Heart right ventricle (tissue), 16 donors: ENCODE data around the gene OR5B2. TPM values are rescaled to one million over a fixed set of nuclear protein-coding genes. Genes with fewer than 3 reads are reported as not detected.

Source experiments
- ATAC-seq, 8 donors: fragments of 200-7000 bp; cut with Tn5 transposase; one replicate each; pipeline ENCODE4 v1.9.1; 2020; ENCODE audit warnings: mild to moderate bottlenecking in 8 of 8, moderate library complexity in 8 of 8, moderate number of reproducible peaks in 1 of 8
- DNase-seq, 2 donors: peaks; one replicate each; pipeline ENCODE4 v3.0.0-alpha.2; 2020
- H3K27ac ChIP-seq, 10 donors: fragments of 200-600 bp; sonication (generic) in 2 of 10; one replicate each; pipeline versions ENCODE4 v1.5.0 to v1.8.0; 2020 to 2022; ENCODE audit warnings: mild to moderate bottlenecking in 3 of 10
- H3K27me3 ChIP-seq, 7 donors: fragments of 200-600 bp; one replicate each; pipeline ENCODE4 v1.8.0; 2021 to 2022; ENCODE audit warnings: mild to moderate bottlenecking in 2 of 7
- H3K36me3 ChIP-seq, 9 donors: fragments of 200-600 bp; sonication (generic) in 1 of 9; one replicate each; pipeline versions ENCODE4 v1.5.0 to v1.8.0; 2020 to 2022; ENCODE audit warnings: mild to moderate bottlenecking in 2 of 9
- H3K4me1 ChIP-seq, 9 donors: fragments of 200-600 bp; sonication (generic) in 1 of 9; one replicate each; pipeline versions ENCODE4 v1.5.0 to v1.8.0; 2020 to 2022; ENCODE audit warnings: mild to moderate bottlenecking in 4 of 9
- H3K4me3 ChIP-seq, 10 donors: fragments of 200-600 bp; sonication (generic) in 2 of 10; one replicate each; pipeline versions ENCODE4 v1.5.0 to v1.8.0; 2020 to 2022; ENCODE audit warnings: mild to moderate bottlenecking in 7 of 10, moderate library complexity in 2 of 10
- H3K9me3 ChIP-seq, 11 donors: fragments of 200-600 bp in 10 of 11; sonication (generic) in 2 of 11; one replicate each; pipeline versions ENCODE4 v1.5.0 to v1.8.0; 2013 to 2022; ENCODE audit warnings: mild to moderate bottlenecking in 2 of 11, control low read depth in 1 of 11, moderate library complexity in 1 of 11
- WGBS, 2 donors: extraction: QIAGEN DNeasy Blood & Tissue Kit; methylation state at CpG; one replicate each; pipeline ENCODE4 v1.1.7; 2013; ENCODE audit warnings: inconsistent platforms in 1 of 2; 5-methylcytosine and 5-hydroxymethylcytosine counted together
- intact Hi-C, 10 donors: fragments of 100-400 bp; cut with DNase I; formaldehyde crosslinking; loops; one replicate each; pipeline versions ENCODE4 v1.11.1 to v1.14.2; 2022
- polyA plus RNA-seq, 2 donors: library from polyadenylated mRNA; stranded (reverse); fragments of 200-250 nt; gene quantifications; one replicate each; pipeline ENCODE4 v1.2.3, GENCODE V29; 2013
- total RNA-seq, 10 donors: library from RNA; stranded (reverse); fragmentation: NEBNext Ultra II Directional in 3 of 10; extraction: Animal tissue kit (Norgen Biotek cat#: 25700) in 3 of 10; gene quantifications; one replicate each; pipeline versions ENCODE4 v1.2.1 to v1.2.4, GENCODE V29; 2021 to 2023
- TF ChIP-seq, protein P1 (sequence below), 9 donors: fragments of 200-600 bp; sonication (generic) in 2 of 9; IDR thresholded peaks; one replicate each; pipeline versions ENCODE4 v1.5.0 to v1.8.0; 2021 to 2022; ENCODE audit warnings: antibody characterized with exemption in 9 of 9, mild to moderate bottlenecking in 5 of 9, moderate library complexity in 1 of 9
- donor health status: Arrhythmogenic right ventricular cardiomyopathy.
- donor health status: ischemic (EF 13 %, LVEDD 7.1; RV severe dilation, severe dysfunction).
- donor health status: healthy with polysubstance abuse.
- donor health status: DM: no; HTN: yes; CAD: no.
- donor health status: DM: no; HTN: no; CAD: no.
- donor health status: ischemic (EF 25% LVEDD 6.9; RV normal size, moderate dysfunction).
- donor health status: ischemic (EF 25% LVEDD 5.7; RV mildly dilated, moderate dysfunction).
- donor health status: healthy.
- donor health status: DM: yes; HTN: yes; CAD: no.
- donor health status: Ischemic cardiomyopathy.
- donor health status: ischemic (EF 35%, LVEDD 5.7; RV mildly dilated, moderate dysfunction).
- donor health status: nonischemic (EF 11% LVEDD 7.7; RV severe dilation, severe dysfunction).
- donor health status: DM: yes; HTN: yes; CAD: no.
- donor health status: PGD.
- donor health status: ischemic (EF 29% LVEDD 5.4; RV normal size, mild dysfunction).
- donor health status: nonischemic (EF 23%, LVEDD 6.1; RV moderate dilation, normal function).

The OR5B2 gene
- total and polyA plus RNA-seq, 12 donors: not detected

DNA sequence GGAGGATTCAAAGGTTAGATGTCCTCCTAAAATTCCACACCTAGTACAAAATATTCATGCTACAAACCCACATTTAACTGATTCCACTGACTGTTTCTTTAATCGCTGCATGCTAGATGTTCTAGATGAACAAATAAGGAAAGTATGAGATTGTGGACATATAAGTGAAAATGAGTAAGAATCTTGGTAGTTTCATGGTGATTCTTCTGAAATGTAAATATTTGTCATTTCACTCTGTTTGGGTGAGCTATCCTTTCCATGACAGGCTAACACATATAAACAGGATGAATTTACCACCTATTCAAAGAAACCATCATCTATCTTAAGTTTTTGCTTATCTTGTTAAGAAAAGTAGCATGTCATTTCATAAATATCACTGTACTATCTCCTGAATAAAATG, 36.0 kb downstream of the OR5B2 start:
- Histone ChIP-seq H3K27ac (no peak overlapping the region), H3K36me3 (no peaks in the 10 kb centered on the region), H3K4me1 (peaks cover 0 to 11% (median 0%) of the 10 kb centered on the region in 9 donors), H3K27me3 (no peaks in the 10 kb centered on the region), H3K9me3 (peaks cover 0 to 15% (median 0%) of the 10 kb centered on the region in 11 donors), H3K4me3 (no peak overlapping the region)
- 96 to 100% methylated on average over 1 of the region's 1 CpG for WGBS, 2 donors
- DNase-seq (no peak), ATAC-seq (no peak)
- TF ChIP-seq, protein P1, sequence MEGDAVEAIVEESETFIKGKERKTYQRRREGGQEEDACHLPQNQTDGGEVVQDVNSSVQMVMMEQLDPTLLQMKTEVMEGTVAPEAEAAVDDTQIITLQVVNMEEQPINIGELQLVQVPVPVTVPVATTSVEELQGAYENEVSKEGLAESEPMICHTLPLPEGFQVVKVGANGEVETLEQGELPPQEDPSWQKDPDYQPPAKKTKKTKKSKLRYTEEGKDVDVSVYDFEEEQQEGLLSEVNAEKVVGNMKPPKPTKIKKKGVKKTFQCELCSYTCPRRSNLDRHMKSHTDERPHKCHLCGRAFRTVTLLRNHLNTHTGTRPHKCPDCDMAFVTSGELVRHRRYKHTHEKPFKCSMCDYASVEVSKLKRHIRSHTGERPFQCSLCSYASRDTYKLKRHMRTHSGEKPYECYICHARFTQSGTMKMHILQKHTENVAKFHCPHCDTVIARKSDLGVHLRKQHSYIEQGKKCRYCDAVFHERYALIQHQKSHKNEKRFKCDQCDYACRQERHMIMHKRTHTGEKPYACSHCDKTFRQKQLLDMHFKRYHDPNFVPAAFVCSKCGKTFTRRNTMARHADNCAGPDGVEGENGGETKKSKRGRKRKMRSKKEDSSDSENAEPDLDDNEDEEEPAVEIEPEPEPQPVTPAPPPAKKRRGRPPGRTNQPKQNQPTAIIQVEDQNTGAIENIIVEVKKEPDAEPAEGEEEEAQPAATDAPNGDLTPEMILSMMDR (IDR thresholded peaks at IDR 0.05): no peak
- intact Hi-C loops: loop anchor here in 1 of 10 donors (10.0 kb wide), 1 partner anchor 63 kb away; no protein-coding TSS in a partner anchor

DNA sequence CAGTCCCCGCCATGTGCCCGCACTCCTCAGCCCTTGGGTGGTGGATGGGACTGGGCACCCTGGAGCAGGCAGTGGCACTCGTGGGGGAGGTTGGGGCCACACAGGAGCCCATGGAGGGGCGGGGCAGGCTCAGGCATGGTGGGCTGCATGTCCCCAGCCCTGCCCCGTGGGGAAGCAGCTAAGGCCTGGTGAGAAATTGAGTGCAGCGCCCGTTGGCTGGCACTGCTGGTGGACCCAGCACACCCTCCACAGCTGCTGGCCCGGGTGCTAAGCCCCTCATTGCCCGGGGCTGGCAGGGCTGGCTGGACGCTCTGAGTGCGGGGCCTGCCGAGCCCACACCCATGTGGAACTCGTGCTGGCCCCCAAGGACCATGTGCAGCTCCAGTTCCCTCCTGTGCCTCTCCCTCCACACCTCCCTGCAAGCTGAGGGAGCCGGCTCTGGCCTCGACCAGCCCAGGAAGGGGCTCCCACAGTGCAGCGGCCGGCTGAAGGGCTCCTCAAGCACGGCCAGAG, 37.3 kb downstream of the OR5B2 start:
- intact Hi-C loops: loop anchor here in 1 of 10 donors (10.0 kb wide), 1 partner anchor 64 kb away; no protein-coding TSS in a partner anchor
- Histone ChIP-seq H3K4me1 (peaks cover 0 to 11% (median 0%) of the 10 kb centered on the region in 9 donors), H3K27me3 (no peaks in the 10 kb centered on the region), H3K27ac (no peak overlapping the region), H3K9me3 (peaks cover 0 to 13% (median 0%) of the 10 kb centered on the region in 11 donors), H3K36me3 (no peaks in the 10 kb centered on the region), H3K4me3 (no peak overlapping the region)
- WGBS, 2 donors: 87 to 89% methylated on average over 18 of the region's 18 CpGs
- TF ChIP-seq, protein P1 (IDR thresholded peaks at IDR 0.05): no peak
- DNase-seq (peak in 1 of 2 donors; percentile 4), ATAC-seq (no peak)

Other genes with a start within 250 kb of the OR5B2 start
- gene OR9Q2, start 239.1 kb downstream of the OR5B2 start, total RNA-seq: not detected
- gene OR9Q2, start 239.1 kb downstream of the OR5B2 start, polyA plus RNA-seq: not detected
- gene OR1S2, start 224.0 kb downstream of the OR5B2 start, total RNA-seq: not detected
- not detected for gene OR1S2, start 224.0 kb downstream of the OR5B2 start, polyA plus RNA-seq
- gene OR1S1, start 215.4 kb downstream of the OR5B2 start, total RNA-seq: not detected
- not detected for gene OR1S1, start 215.4 kb downstream of the OR5B2 start, polyA plus RNA-seq
- gene OR10Q1, start 199.2 kb downstream of the OR5B2 start, total RNA-seq: not detected
- under 1 TPM in 1 of 2 donors, not detected in 1; 0.03 TPM for gene OR10Q1, start 199.2 kb downstream of the OR5B2 start, polyA plus RNA-seq
- gene OR10W1, start 159.9 kb downstream of the OR5B2 start, total RNA-seq: not detected
- gene OR10W1, start 159.9 kb downstream of the OR5B2 start, polyA plus RNA-seq: not detected
- not detected for gene OR5B17, start 69.1 kb downstream of the OR5B2 start, total RNA-seq
- gene OR5B17, start 69.1 kb downstream of the OR5B2 start, polyA plus RNA-seq: not detected
- not detected for gene OR5B3, start 21.2 kb downstream of the OR5B2 start, total RNA-seq
- gene OR5B3, start 21.2 kb downstream of the OR5B2 start, polyA plus RNA-seq: not detected
- not detected for gene OR5B12, start 14.1 kb upstream of the OR5B2 start, total RNA-seq
- gene OR5B12, start 14.1 kb upstream of the OR5B2 start, polyA plus RNA-seq: not detected
- not detected for gene OR5B21, start 80.0 kb upstream of the OR5B2 start, total RNA-seq
- gene OR5B21, start 80.0 kb upstream of the OR5B2 start, polyA plus RNA-seq: not detected
- gene LPXN, start 147.7 kb upstream of the OR5B2 start, total RNA-seq: 10 to 100 TPM in 1 of 10 donors, 1 to 10 TPM in 9; 2.7 to 13.9 (median 4.7) TPM
- 1 to 10 TPM; 1.8 to 5.0 TPM for gene LPXN, start 147.7 kb upstream of the OR5B2 start, polyA plus RNA-seq
- gene ZFP91, start 150.9 kb upstream of the OR5B2 start, total RNA-seq: 10 to 100 TPM; 53.9 to 69.7 (median 61.5) TPM
- gene ZFP91, start 150.9 kb upstream of the OR5B2 start, polyA plus RNA-seq: 10 to 100 TPM; 11.4 to 15.9 TPM
- 1 to 10 TPM in 8 of 10 donors, under 1 TPM in 2; 0.53 to 1.6 (median 1.2) TPM for gene CNTF, start 194.5 kb upstream of the OR5B2 start, total RNA-seq
- gene CNTF, start 194.5 kb upstream of the OR5B2 start, polyA plus RNA-seq: under 1 TPM; 0.15 to 0.23 TPM